ENCODE data around the gene CSHL1.

- peak; percentile 57 to 72 for TF ChIP-seq CTCF (conservative IDR thresholded peaks at IDR 0.05 in 1 of 2, IDR thresholded peaks at IDR 0.05 in 1 of 2; ENCODE audit: low read depth in 1 of 2, low read length in 2 of 2)
- TF ChIP-seq EZH2 (IDR thresholded peaks at IDR 0.05; ENCODE audit: low read length, missing control alignments): no peak
Measured at GRCh38 chr17:63911657-63912100, 621 bp upstream of the CSHL1 start.
